ENCODE results near the gene IQSEC1. TPM values are rescaled to one million over a fixed set of nuclear protein-coding genes. Genes with fewer than 3 reads are reported as not detected.

IQSEC1 gene
- polyA plus RNA-seq, 3 donors: 17.7 to 61.7 (median 30.3) TPM

- peaks cover 83% of the 10 kb centered on the region for H4K20me1 ChIP-seq (ENCODE audit: insufficient read depth, low read length)
- TF ChIP-seq, protein P1, sequence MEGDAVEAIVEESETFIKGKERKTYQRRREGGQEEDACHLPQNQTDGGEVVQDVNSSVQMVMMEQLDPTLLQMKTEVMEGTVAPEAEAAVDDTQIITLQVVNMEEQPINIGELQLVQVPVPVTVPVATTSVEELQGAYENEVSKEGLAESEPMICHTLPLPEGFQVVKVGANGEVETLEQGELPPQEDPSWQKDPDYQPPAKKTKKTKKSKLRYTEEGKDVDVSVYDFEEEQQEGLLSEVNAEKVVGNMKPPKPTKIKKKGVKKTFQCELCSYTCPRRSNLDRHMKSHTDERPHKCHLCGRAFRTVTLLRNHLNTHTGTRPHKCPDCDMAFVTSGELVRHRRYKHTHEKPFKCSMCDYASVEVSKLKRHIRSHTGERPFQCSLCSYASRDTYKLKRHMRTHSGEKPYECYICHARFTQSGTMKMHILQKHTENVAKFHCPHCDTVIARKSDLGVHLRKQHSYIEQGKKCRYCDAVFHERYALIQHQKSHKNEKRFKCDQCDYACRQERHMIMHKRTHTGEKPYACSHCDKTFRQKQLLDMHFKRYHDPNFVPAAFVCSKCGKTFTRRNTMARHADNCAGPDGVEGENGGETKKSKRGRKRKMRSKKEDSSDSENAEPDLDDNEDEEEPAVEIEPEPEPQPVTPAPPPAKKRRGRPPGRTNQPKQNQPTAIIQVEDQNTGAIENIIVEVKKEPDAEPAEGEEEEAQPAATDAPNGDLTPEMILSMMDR (IDR thresholded peaks at IDR 0.05): no peak
- intact Hi-C loops (cut with micrococcal nuclease): loop anchor here (10.0 kb wide), 2 partner anchors 49 to 419 kb away; no protein-coding TSS in a partner anchor
- H3K4me3 ChIP-seq (replicated peaks in 1 of 3; ENCODE audit: low read depth in 2 of 3, low read length in 3 of 3): peak overlapping the region in 1 of 3 experiments; percentile 91
- DNase-seq: peak in 2 of 3 donors; percentile 33 to 41
- Mint-ChIP-seq H3K4me1 (peaks cover 81% of the 10 kb centered on the region), H3K36me3 (peaks cover 68 to 69% of the 10 kb centered on the region in 2 donors), H3K27me3 (ENCODE audit: low read depth in 3 of 3) (peaks cover 10 to 23% (median 23%) of the 10 kb centered on the region in 3 donors), H3K9me3 (peaks cover 0 to 2% (median 0%) of the 10 kb centered on the region in 7 donors), H3K4me3 (peak overlapping the region; percentile 57 to 93), H3K27ac (peak overlapping the region; percentile 70 to 91 (median 86))
- peaks cover 72 to 84% of the 10 kb centered on the region in 2 donors for H3K4me1 ChIP-seq (ENCODE audit: control insufficient read depth in 1 of 2, insufficient read depth in 2 of 2, low read length in 2 of 2)
- H3K27ac ChIP-seq (ENCODE audit: low read depth in 1 of 2, low read length in 2 of 2): peak overlapping the region; percentile 6 to 66
- no peak overlapping the region for H2AFZ ChIP-seq (ENCODE audit: insufficient read depth, low read depth, low read length, poor library complexity, severe bottlenecking)
- H3K27me3 ChIP-seq (ENCODE audit: control insufficient read depth in 2 of 2, insufficient read depth in 2 of 2, low read length in 2 of 2): peaks cover 0 to 11% of the 10 kb centered on the region in 2 donors
- H3K9ac ChIP-seq (ENCODE audit: insufficient read depth, low read length, poor library complexity, severe bottlenecking): peak overlapping the region; percentile 66
- H3K36me3 ChIP-seq (replicated peaks in 1 of 2; ENCODE audit: control insufficient read depth in 1 of 2, insufficient read depth in 2 of 2, low read length in 2 of 2): peaks cover 19 to 51% of the 10 kb centered on the region in 2 donors
- H3K4me2 ChIP-seq (replicated peaks; ENCODE audit: extremely low read depth, low read length, poor library complexity, severe bottlenecking): peak overlapping the region; percentile 91
- H3K9me3 ChIP-seq (replicated peaks in 1 of 2; ENCODE audit: control insufficient read depth in 1 of 2, insufficient read depth in 1 of 2, low read length in 2 of 2): no peaks in the 10 kb centered on the region
- 62% methylated on average over 9 of the region's 10 CpGs for WGBS (ENCODE audit: insufficient coverage)
- peaks cover 91% of the 10 kb centered on the region for H3K79me2 ChIP-seq (ENCODE audit: insufficient read depth, low read length)
Observed at GRCh38 chr3:12995389-12996180, 77.6 kb downstream of the IQSEC1 start.

DNA sequence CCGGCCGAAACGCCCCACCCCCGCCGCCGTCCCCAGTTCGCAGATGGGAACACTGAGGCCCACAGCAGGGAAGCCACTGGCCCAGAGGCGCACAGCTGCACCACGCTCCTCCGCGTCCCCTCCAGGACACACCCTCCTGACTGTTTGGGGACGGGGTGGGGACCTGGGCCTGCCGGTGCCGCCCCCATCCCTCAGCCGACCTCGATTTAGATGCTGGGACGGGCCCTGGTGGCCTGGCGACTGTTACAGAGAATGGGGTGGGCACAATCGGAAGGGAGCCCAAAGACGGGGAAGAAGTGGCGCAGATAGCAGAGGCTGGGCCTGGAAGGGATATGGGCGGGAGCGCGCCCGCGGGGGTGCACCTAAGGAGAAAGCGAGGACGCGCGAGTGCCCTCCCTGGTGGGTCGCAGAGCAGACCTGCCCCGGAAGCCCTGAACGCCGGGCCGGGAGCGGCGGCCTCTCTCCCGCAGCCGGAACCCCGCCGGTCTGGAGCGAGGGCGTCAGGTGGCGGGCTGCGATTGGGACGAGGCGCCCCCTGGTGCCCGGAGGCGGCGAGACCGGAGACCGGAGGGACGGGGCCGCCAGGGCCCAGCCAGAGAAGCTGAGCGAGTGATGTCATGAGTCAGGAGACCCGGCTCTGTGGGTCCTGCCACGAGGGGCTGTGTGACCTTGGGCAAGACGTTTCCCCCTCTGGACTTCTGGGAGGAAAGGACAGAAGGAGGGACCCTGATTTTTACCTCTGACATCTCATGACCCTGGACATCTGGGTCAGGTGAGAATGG, 78.4 kb downstream of the IQSEC1 start:
- H3K4me3 Mint-ChIP-seq: peak overlapping the region; percentile 93 to 95
- peaks cover 10 to 23% (median 23%) of the 10 kb centered on the region in 3 donors for H3K27me3 Mint-ChIP-seq (ENCODE audit: low read depth in 3 of 3)
- under 1% methylated on average over 55 of the region's 58 CpGs for WGBS (ENCODE audit: insufficient coverage)
- Histone ChIP-seq H2AFZ (ENCODE audit: insufficient read depth, low read depth, low read length, poor library complexity, severe bottlenecking) (no peak overlapping the region), H3K9me3 (replicated peaks in 1 of 2; ENCODE audit: control insufficient read depth in 1 of 2, insufficient read depth in 1 of 2, low read length in 2 of 2) (no peaks in the 10 kb centered on the region), H3K79me2 (ENCODE audit: insufficient read depth, low read length) (peaks cover 91% of the 10 kb centered on the region), H3K9ac (ENCODE audit: insufficient read depth, low read length, poor library complexity, severe bottlenecking) (peak overlapping the region; percentile 66), H3K36me3 (replicated peaks in 1 of 2; ENCODE audit: control insufficient read depth in 1 of 2, insufficient read depth in 2 of 2, low read length in 2 of 2) (peaks cover 16 to 56% of the 10 kb centered on the region in 2 donors), H4K20me1 (ENCODE audit: insufficient read depth, low read length) (peaks cover 88% of the 10 kb centered on the region), H3K27me3 (ENCODE audit: control insufficient read depth in 2 of 2, insufficient read depth in 2 of 2, low read length in 2 of 2) (peaks cover 0 to 11% of the 10 kb centered on the region in 2 donors), H3K4me3 (replicated peaks in 1 of 3; ENCODE audit: low read depth in 2 of 3, low read length in 3 of 3) (peak overlapping the region; percentile 51 to 91 (median 67)), H3K4me2 (replicated peaks; ENCODE audit: extremely low read depth, low read length, poor library complexity, severe bottlenecking) (peak overlapping the region; percentile 91), H3K4me1 (ENCODE audit: control insufficient read depth in 1 of 2, insufficient read depth in 2 of 2, low read length in 2 of 2) (peaks cover 65 to 79% of the 10 kb centered on the region in 2 donors), H3K27ac (ENCODE audit: low read depth in 1 of 2, low read length in 2 of 2) (peak overlapping the region in 1 of 2 donors; percentile 66)
- no peaks in the 10 kb centered on the region for H3K9me3 Mint-ChIP-seq
- peak; percentile 77 to 86 (median 80) for DNase-seq
- intact Hi-C loops (cut with micrococcal nuclease): loop anchor here (10.0 kb wide), 2 partner anchors 50 to 420 kb away; no protein-coding TSS in a partner anchor
- H3K27ac Mint-ChIP-seq: peak overlapping the region; percentile 70 to 91 (median 86)
- TF ChIP-seq, protein P1 (IDR thresholded peaks at IDR 0.05): peak; percentile 99
- H3K4me1 Mint-ChIP-seq: peaks cover 81% of the 10 kb centered on the region
- H3K36me3 Mint-ChIP-seq: peaks cover 68 to 69% of the 10 kb centered on the region in 2 donors
